Activated CD4-positive, CD25-positive, alpha-beta regulatory T cell (primary cell): Measurements from ENCODE around the gene GNG4.
"Not testable (repeated sequence)": the region's sequence is repeated elsewhere in the genome, so short reads cannot be mapped to it uniquely, and the experiment has no call there.

ENCODE experiments used
- DNase-seq, 4 experiments: peaks; one replicate each; lab custom pipeline; 2025; lab: John Stamatoyannopoulos, UW

The GNG4 gene

GRCh38 chr1:235650341-235651169 lies 971 bp upstream of the GNG4 start:
- DNase-seq, result no peak

GRCh38 chr1:235648954-235649367 lies 623 bp downstream of the GNG4 start:
- no peak for DNase-seq

- DNase-seq, result no peak
Measured at GRCh38 chr1:235648407-235648907, 1.1 kb downstream of the GNG4 start.

GRCh38 chr1:235647537-235647936 lies 2.0 kb downstream of the GNG4 start:
- not testable (repeated sequence) for DNase-seq

- DNase-seq, result no peak
Measured at GRCh38 chr1:235646463-235646862, 3.1 kb downstream of the GNG4 start.

- no peak for DNase-seq
Measured at GRCh38 chr1:235644693-235645305, 4.8 kb downstream of the GNG4 start.

GRCh38 chr1:235643837-235644692 lies 5.5 kb downstream of the GNG4 start:
- DNase-seq, result no peak

- no peak for DNase-seq
Measured at GRCh38 chr1:235642943-235643371, 6.6 kb downstream of the GNG4 start.

GRCh38 chr1:235642011-235642942 lies 7.3 kb downstream of the GNG4 start:
- no peak for DNase-seq

GRCh38 chr1:235640580-235640979 lies 9.0 kb downstream of the GNG4 start:
- no peak for DNase-seq

GRCh38 chr1:235639226-235640205 lies 10.1 kb downstream of the GNG4 start:
- DNase-seq, result no peak

- not testable (repeated sequence) for DNase-seq
Measured at GRCh38 chr1:235638612-235639011, 11.0 kb downstream of the GNG4 start.

GRCh38 chr1:235637756-235638534 lies 11.6 kb downstream of the GNG4 start:
- no peak for DNase-seq

- DNase-seq, result no peak
Measured at GRCh38 chr1:235635938-235636662, 13.5 kb downstream of the GNG4 start.

GRCh38 chr1:235632506-235633401 lies 16.8 kb downstream of the GNG4 start:
- DNase-seq, result no peak

GRCh38 chr1:235631816-235632215 lies 17.8 kb downstream of the GNG4 start:
- DNase-seq, result no peak

- DNase-seq, result no peak
Measured at GRCh38 chr1:235628316-235629005, 21.1 kb downstream of the GNG4 start.
